ENCODE data around the gene PKD2L1. TPM values are rescaled to one million over a fixed set of nuclear protein-coding genes. Genes with fewer than 3 reads are reported as not detected.
A peak's percentile ranks its signal among the peaks of the same experiment; 100 is the strongest.
"Not testable (repeated sequence)": the region's sequence is repeated elsewhere in the genome, so short reads cannot be mapped to it uniquely, and the experiment has no call there.

PKD2L1 gene
- not detected for total RNA-seq

- no peak for DNase-seq
These were observed at the start of gene PKD2L1 for GRCh38 chr10:100330079-100330478. PKD2L1 (minus strand) TSS chr10:100330228; CDS start chr10:100330103, 125 bp downstream.

DNA sequence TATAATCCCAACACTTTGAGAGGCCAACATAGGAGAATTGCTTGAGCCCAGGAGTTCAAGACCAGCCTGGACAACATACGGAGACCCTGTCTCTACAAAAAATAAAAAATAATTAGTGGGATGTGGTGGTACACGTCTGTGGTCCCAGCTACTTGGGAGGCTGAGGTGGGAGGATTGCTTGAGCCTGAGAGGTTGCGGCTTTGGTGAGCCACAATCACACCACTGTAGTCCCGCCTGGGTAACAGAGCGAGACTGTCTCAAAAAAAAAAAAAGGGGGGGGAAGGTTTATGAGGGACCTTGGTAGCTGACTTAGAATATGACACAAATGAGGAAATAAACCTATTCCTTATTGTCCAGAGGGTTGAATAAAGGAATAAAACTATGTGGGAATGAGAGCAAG is 47.8 kb upstream of the PKD2L1 start:
- no peak for DNase-seq

GRCh38 chr10:100376656-100377055 is 46.6 kb upstream of the PKD2L1 start:
- DNase-seq: not testable (repeated sequence)

- not testable (repeated sequence) for DNase-seq
These were observed 44.8 kb upstream of the PKD2L1 start for GRCh38 chr10:100374677-100375353.

DNA sequence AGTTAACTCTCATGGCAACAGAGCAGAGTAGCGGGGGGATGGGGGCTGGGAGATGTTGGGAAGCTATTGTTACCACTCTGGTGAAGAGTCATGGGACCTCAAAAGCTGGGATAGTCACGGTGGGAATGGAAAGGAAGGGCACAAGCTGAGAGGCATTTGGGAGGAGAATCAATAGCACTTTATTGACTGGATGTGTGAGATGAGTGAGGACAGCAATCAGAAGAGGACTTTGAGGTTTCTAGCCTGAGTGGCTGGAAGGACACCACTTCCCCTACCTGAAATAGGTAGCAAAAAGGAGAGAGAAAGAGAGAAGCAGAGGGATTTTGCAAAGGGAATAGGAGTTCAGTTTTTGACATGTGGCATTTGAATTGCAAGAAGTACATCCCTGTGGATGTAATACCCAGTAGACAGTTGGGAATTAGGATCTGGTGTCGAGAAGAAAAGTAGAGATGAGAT is 44.2 kb upstream of the PKD2L1 start:
- DNase-seq: no peak

DNA sequence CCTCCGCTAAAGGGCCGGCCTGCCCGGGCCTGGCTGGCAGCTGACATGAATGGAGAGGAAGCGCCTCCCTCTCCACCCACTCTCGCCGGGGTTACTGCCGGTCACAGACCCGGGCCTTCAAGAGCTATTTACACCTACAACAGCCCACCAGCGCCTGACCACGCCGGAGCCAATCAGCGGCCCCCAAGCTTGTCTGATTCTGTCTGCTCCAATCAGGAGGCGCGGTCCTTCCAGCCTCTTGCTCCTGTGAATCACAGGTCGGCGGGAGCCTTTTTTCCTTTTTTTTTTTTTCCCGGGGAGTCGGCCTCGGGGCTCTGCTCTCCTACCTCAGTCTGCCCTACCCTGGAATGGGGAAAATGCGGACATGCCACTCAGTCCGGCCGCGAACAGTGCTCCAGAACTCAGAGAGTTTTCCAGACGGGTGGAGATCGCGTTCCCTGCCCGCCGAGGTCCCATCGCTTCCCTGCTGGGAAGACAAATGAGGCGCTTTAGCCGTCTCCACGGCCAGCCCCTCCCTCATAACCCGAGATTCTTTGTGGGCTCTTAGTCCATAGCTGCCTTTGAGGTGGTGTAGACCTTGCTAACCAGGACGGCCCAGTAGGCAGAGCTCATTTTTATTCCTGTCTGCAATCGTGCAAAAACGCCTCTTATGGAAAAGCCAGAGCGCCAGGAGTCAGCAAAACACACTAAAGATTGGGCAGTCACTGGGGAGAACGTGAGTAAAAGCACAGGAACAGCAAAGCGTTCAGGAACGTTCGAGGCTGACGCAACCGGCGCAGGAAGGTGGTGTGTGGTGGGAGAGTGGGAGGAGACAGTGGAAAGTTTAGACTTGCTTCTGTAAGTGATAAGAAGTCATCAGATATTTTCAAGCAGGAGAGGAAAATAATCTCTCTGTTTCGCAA is 43.5 kb upstream of the PKD2L1 start:
- peak; percentile 91 for DNase-seq

DNA sequence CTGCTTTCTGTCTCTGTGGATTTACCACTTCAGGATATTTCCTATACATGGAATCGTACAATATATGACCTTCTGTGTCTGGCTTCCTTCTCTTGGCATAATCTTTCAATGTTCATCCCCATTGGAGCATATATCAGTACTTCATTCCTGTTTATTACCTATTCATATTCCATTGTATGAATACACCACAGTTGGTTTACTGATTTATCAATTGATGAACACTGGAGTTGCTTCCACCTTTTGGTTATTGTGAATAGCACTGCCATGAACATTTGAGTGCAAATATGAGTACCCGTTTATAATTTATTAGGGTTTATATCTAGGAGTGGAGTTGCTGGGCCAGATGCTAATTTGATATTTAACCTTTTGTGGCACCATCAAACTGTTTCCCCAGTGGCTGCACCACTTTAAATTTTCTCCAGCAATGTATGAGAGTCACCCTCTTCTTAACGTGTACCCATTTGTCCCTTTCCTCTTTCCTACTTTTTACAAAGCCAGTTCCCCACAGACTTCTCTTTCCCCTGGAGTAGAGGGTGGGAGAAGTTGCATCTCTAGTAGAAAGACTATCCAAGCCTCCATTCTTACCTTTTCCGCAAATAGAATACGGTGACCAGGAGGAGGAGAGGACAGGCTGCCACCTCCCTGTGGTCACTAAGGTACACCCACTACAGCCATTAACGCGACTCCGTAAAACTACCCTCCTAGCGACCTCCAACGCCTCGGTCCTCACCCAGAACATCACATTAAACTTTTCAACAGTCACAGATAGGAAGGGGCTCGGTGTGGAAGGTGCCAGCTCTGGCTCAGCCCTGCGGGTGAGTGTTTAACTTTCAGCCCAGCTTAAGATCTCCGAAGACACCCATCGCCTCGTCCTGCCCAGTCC is 42.6 kb upstream of the PKD2L1 start:
- DNase-seq: no peak

DNA sequence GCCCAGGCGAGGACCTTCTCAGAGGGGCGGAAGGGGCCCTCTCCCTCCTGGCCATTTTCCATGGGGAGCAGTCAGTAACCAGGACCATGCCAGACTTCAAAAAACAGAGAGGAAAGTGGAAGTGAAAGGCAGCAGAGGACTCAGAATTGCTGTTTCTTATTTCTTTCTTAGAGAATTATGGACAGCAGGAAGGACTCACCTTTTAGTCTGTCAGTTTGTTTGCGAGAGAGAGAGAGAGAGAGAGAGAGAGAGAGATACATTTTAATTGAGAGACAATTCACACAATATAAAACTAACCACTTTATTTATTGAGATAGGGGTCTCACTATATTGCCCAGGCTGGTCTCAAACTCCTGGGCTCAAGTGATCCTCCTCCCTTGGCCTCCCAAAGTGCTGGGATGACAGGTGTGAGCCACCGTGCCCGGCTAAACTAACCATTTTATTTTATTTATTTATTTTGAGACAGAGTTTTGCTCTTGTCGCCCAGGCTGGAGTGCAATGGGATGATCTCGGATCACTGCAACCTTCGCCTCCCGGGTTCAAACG is 41.5 kb upstream of the PKD2L1 start:
- no peak for DNase-seq

DNA sequence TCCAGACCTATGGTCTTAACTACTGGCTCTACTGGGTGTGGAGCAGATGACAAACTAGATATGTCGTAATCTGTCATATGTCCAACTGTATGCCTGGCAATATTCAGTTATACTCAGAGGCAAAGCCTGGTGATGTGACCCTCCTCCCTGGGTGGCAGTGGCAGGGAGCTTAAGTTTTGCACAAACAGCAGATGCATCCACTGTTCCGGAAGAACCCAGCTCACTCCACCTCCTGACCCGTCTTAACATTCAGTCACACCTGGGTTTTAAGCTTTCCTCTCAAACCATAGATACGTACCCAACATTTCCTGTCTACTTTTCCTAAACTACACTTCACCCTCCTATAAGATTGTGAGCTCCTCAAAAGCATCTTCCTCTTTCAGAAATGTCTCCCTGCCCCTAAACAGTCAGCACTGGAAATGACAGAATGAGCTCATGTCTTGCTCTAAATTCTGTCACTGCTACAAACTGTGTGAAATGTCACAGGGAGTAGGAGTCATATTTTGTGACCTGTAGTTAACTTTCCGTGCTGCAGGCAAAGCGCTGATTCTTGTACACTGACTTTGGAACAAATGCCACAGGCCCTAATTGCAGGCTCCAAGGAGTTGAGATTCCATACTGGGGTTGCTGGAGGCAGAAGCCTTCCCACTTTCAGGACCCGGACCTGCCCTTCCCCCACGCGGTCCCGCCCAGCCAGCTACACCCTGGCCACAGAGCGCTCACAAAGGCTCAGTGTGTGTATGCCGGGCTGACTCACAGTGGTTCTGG is 40.9 kb upstream of the PKD2L1 start:
- peak; percentile 48 for DNase-seq

DNA sequence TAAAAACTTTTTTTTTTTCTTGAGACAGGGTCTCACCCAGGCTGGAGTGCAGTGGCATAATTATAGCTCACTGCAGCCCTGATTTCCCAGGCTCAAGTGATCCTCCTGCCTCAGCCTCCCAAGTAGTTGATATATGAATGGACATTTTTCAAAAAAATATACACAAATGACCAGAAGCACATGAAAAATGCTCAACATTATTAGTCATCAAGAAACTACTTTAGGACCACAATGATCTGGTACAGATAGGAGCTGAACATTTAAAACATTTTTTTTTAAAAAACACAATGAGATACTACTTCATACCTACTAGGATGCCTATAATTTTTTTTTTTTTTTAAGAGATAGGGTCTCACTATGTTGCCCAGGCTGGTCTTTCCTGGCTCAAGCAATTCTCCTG is 38.7 kb upstream of the PKD2L1 start:
- no peak for DNase-seq

- no peak for DNase-seq
These were observed 34.8 kb upstream of the PKD2L1 start for GRCh38 chr10:100364735-100365391.

- DNase-seq: no peak
These were observed 34.1 kb upstream of the PKD2L1 start for GRCh38 chr10:100364175-100364574.

- no peak for DNase-seq
These were observed 32.8 kb upstream of the PKD2L1 start for GRCh38 chr10:100362570-100363496.

- no peak for DNase-seq
These were observed 30.2 kb upstream of the PKD2L1 start for GRCh38 chr10:100360234-100360633.

GRCh38 chr10:100359529-100360150 is 29.6 kb upstream of the PKD2L1 start:
- DNase-seq: no peak

DNA sequence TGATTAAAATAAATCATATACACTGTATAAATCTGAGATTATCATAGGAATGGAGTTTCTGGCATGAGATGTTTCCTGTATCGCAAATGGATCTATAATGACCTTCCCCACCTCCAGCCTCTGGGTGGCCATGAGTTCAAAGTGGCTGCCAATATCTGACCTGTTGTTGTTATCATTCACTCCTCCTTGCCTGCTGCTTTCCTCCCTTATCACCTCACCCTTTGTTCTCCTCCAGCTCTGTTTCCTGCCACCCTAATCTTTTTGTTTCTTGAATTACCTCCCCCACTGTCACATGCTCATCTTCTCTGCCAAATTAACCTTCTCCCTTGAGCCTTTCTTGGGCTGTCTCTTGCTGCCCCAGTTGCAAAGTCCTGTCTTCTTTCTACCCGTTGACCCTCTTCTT is 29.0 kb upstream of the PKD2L1 start:
- no peak for DNase-seq

- no peak for DNase-seq
These were observed 27.2 kb upstream of the PKD2L1 start for GRCh38 chr10:100357059-100357858.
